NCI-H2227 treated with DMSO at 0.1 percent for 48 hours (cell line): ENCODE data around the gene ARMS2.

Experiments used
- DNase-seq: peaks from one replicate; lab custom pipeline; 2025; lab: John Stamatoyannopoulos, UW

Gene ARMS2

GRCh38 chr10:122454603-122455080, at the start of gene ARMS2:
TSS of gene ARMS2 (plus strand) at chr10:122454653. CDS start at chr10:122454728, 75 bp downstream.
- no peak for DNase-seq

- DNase-seq: no peak
These were observed 46.9 kb upstream of the ARMS2 start for GRCh38 chr10:122407375-122408125.

- no peak for DNase-seq
These were observed 41.1 kb upstream of the ARMS2 start for GRCh38 chr10:122413327-122413726.

- no peak for DNase-seq
These were observed 36.8 kb upstream of the ARMS2 start for GRCh38 chr10:122417667-122418066.

GRCh38 chr10:122419016-122419415, 35.4 kb upstream of the ARMS2 start:
- DNase-seq: no peak

GRCh38 chr10:122419876-122420623, 34.4 kb upstream of the ARMS2 start:
- DNase-seq: no peak

- DNase-seq: no peak
These were observed 33.8 kb upstream of the ARMS2 start for GRCh38 chr10:122420624-122421007.

- DNase-seq: no peak
These were observed 33.3 kb upstream of the ARMS2 start for GRCh38 chr10:122421054-122421625.

- DNase-seq: no peak
These were observed 32.7 kb upstream of the ARMS2 start for GRCh38 chr10:122421742-122422141.

- DNase-seq: no peak
These were observed 32.0 kb upstream of the ARMS2 start for GRCh38 chr10:122422266-122422989.

GRCh38 chr10:122424059-122424458, 30.4 kb upstream of the ARMS2 start:
- no peak for DNase-seq

- DNase-seq: no peak
These were observed 27.6 kb upstream of the ARMS2 start for GRCh38 chr10:122426829-122427228.

- no peak for DNase-seq
These were observed 27.2 kb upstream of the ARMS2 start for GRCh38 chr10:122427280-122427679.

GRCh38 chr10:122435212-122435827, 19.1 kb upstream of the ARMS2 start:
- DNase-seq: peak; percentile 6

GRCh38 chr10:122441961-122442360, 12.5 kb upstream of the ARMS2 start:
- no peak for DNase-seq

- DNase-seq: no peak
These were observed 9.0 kb upstream of the ARMS2 start for GRCh38 chr10:122445469-122445868.

- no peak for DNase-seq
These were observed 8.5 kb upstream of the ARMS2 start for GRCh38 chr10:122445904-122446303.

GRCh38 chr10:122446668-122447423, 7.6 kb upstream of the ARMS2 start:
- DNase-seq: no peak

- no peak for DNase-seq
These were observed 5.9 kb upstream of the ARMS2 start for GRCh38 chr10:122448600-122448999.

GRCh38 chr10:122449153-122449552, 5.3 kb upstream of the ARMS2 start:
- DNase-seq: no peak

- DNase-seq: no peak
These were observed 4.0 kb upstream of the ARMS2 start for GRCh38 chr10:122450353-122450990.
